Lower leg skin (tissue), 4 donors: ENCODE results near the gene CACNB4. TPM values are rescaled to one million over a fixed set of nuclear protein-coding genes. Genes with fewer than 3 reads are reported as not detected.
"Not testable (repeated sequence)": the region's sequence is repeated elsewhere in the genome, so short reads cannot be mapped to it uniquely, and the experiment has no call there.

ENCODE experiments used
- DNase-seq, 2 donors: peaks; one replicate each; pipeline ENCODE4 v3.0.0-alpha.2; 2019; ENCODE audit warnings: low spot score in 2 of 2
- H3K4me3 ChIP-seq: fragments of 200-600 bp; sonication (generic); 2 replicates; pipeline ENCODE4 v1.5.1; 2017; ENCODE audit warnings: mild to moderate bottlenecking, low read depth; ENCODE audit not compliant: poor library complexity, severe bottlenecking
- CTCF ChIP-seq, 3 donors: fragments of 450-650 bp; IDR thresholded peaks; one replicate each; pipeline ENCODE4 v1.5.1; 2016; ENCODE audit warnings: antibody characterized with exemption in 3 of 3, mild to moderate bottlenecking in 3 of 3, moderate library complexity in 2 of 3
- POLR2A ChIP-seq, 2 donors: fragments of 450-650 bp; IDR thresholded peaks; one replicate each; pipeline ENCODE4 v1.6.1; 2016 to 2017; ENCODE audit warnings: antibody characterized with exemption in 2 of 2, mild to moderate bottlenecking in 1 of 2, moderate library complexity in 1 of 2
- WGBS, 2 donors: methylation state at CpG; one replicate each; pipeline ENCODE4 v1.1.5; 2018; 5-methylcytosine and 5-hydroxymethylcytosine counted together
- intact Hi-C: fragments of 100-400 bp; cut with DNase I; formaldehyde crosslinking; loops from one replicate; pipeline ENCODE4 v1.15.0; 2023; ENCODE audit warnings: low total_unique reads
- total RNA-seq, 4 donors: library from RNA; depleted of rRNA; stranded (reverse); fragments of >200 nt; gene quantifications; one replicate each; pipeline ENCODE4 v1.1.0, GENCODE V29; 2016

CACNB4 gene
- total RNA-seq, 4 donors from 2014 or later, result 2.4 to 6.3 (median 3.5) TPM

GRCh38 chr2:151999053-151999452, 99.8 kb downstream of the CACNB4 start:
- H3K4me3 ChIP-seq, result no peak overlapping the region
- intact Hi-C loops, result no loop called here
- 35 to 38% methylated on average over 6 of the region's 6 CpGs for WGBS, 2 donors
- TF ChIP-seq CTCF (IDR thresholded peaks at IDR 0.05) (no peak), POLR2A (IDR thresholded peaks at IDR 0.05) (no peak)
- DNase-seq, result peak; percentile 23 to 85

GRCh38 chr2:151996243-151997003, 102.4 kb downstream of the CACNB4 start:
- intact Hi-C loops, result no loop called here
- H3K4me3 ChIP-seq, result no peak overlapping the region
- no peak for TF ChIP-seq CTCF (IDR thresholded peaks at IDR 0.05)
- no peak for TF ChIP-seq POLR2A (IDR thresholded peaks at IDR 0.05)
- WGBS, 2 donors, result 78 to 80% methylated on average over 2 of the region's 2 CpGs
- no peak for DNase-seq

- intact Hi-C loops, result no loop called here
- 87 to 91% methylated on average over 2 of the region's 2 CpGs for WGBS, 2 donors
- no peak overlapping the region for H3K4me3 ChIP-seq
- TF ChIP-seq POLR2A (IDR thresholded peaks at IDR 0.05), result no peak
- no peak for TF ChIP-seq CTCF (IDR thresholded peaks at IDR 0.05)
- DNase-seq, result no peak
Measured at GRCh38 chr2:151995161-151995557, 103.7 kb downstream of the CACNB4 start.

GRCh38 chr2:151994178-151994577, 104.7 kb downstream of the CACNB4 start:
- WGBS, 2 donors, result 88 to 93% methylated on average over 8 of the region's 8 CpGs
- intact Hi-C loops, H3K4me3 ChIP-seq, DNase-seq: not testable (repeated sequence)

GRCh38 chr2:151991010-151991409, 107.8 kb downstream of the CACNB4 start:
- TF ChIP-seq CTCF (IDR thresholded peaks at IDR 0.05) (no peak), POLR2A (IDR thresholded peaks at IDR 0.05) (no peak)
- WGBS, 2 donors, result 83 to 88% methylated on average over 1 of the region's 1 CpG
- intact Hi-C loops, result no loop called here
- no peak overlapping the region for H3K4me3 ChIP-seq
- DNase-seq, result no peak

GRCh38 chr2:151989378-151989777, 109.5 kb downstream of the CACNB4 start:
- no peak overlapping the region for H3K4me3 ChIP-seq
- no peak for TF ChIP-seq CTCF (IDR thresholded peaks at IDR 0.05)
- TF ChIP-seq POLR2A (IDR thresholded peaks at IDR 0.05), result no peak
- DNase-seq, result no peak
- 86 to 87% methylated on average over 3 of the region's 3 CpGs for WGBS, 2 donors
- intact Hi-C loops, result no loop called here
